ENCODE data around the gene B3GALT2.

B3GALT2 gene

GRCh38 chr1:193156822-193157142 is 29.6 kb downstream of the B3GALT2 start:
- DNase-seq (ENCODE audit: extremely low read depth, low read depth), result no peak
- no peak for TF ChIP-seq CTCF (IDR thresholded peaks at IDR 0.05; ENCODE audit: low read depth, low read length, missing control alignments)
- no peak overlapping the region for H3K4me3 ChIP-seq (replicated peaks; ENCODE audit: low read depth, low read length)

GRCh38 chr1:193156117-193156821 is 30.1 kb downstream of the B3GALT2 start:
- TF ChIP-seq CTCF (IDR thresholded peaks at IDR 0.05; ENCODE audit: low read depth, low read length, missing control alignments), result no peak
- DNase-seq (ENCODE audit: extremely low read depth, low read depth), result no peak
- H3K4me3 ChIP-seq (replicated peaks; ENCODE audit: low read depth, low read length), result no peak overlapping the region

GRCh38 chr1:193144999-193145398 is 41.4 kb downstream of the B3GALT2 start:
- no peak for DNase-seq (ENCODE audit: extremely low read depth, low read depth)
- H3K4me3 ChIP-seq (replicated peaks; ENCODE audit: low read depth, low read length), result no peak overlapping the region
- TF ChIP-seq CTCF (IDR thresholded peaks at IDR 0.05; ENCODE audit: low read depth, low read length, missing control alignments), result no peak

- no peak for TF ChIP-seq CTCF (IDR thresholded peaks at IDR 0.05; ENCODE audit: low read depth, low read length, missing control alignments)
- no peak overlapping the region for H3K4me3 ChIP-seq (replicated peaks; ENCODE audit: low read depth, low read length)
- DNase-seq (ENCODE audit: extremely low read depth, low read depth), result no peak
These were observed 42.0 kb downstream of the B3GALT2 start for GRCh38 chr1:193144361-193144938.

- no peak overlapping the region for H3K4me3 ChIP-seq (replicated peaks; ENCODE audit: low read depth, low read length)
- DNase-seq (ENCODE audit: extremely low read depth, low read depth), result no peak
- TF ChIP-seq CTCF (IDR thresholded peaks at IDR 0.05; ENCODE audit: low read depth, low read length, missing control alignments), result no peak
These were observed 43.1 kb downstream of the B3GALT2 start for GRCh38 chr1:193143285-193143684.

- TF ChIP-seq CTCF (IDR thresholded peaks at IDR 0.05; ENCODE audit: low read depth, low read length, missing control alignments), result no peak
- no peak for DNase-seq (ENCODE audit: extremely low read depth, low read depth)
These were observed 44.0 kb downstream of the B3GALT2 start for GRCh38 chr1:193142409-193142808.

GRCh38 chr1:193141804-193142203 is 44.6 kb downstream of the B3GALT2 start:
- H3K4me3 ChIP-seq (replicated peaks; ENCODE audit: low read depth, low read length), result no peak overlapping the region
- no peak for DNase-seq (ENCODE audit: extremely low read depth, low read depth)
- TF ChIP-seq CTCF (IDR thresholded peaks at IDR 0.05; ENCODE audit: low read depth, low read length, missing control alignments), result no peak

More at GRCh38 chr1:193142409-193142808, 44.0 kb downstream of the B3GALT2 start:
- no peak overlapping the region for H3K4me3 ChIP-seq (replicated peaks; ENCODE audit: low read depth, low read length)

Measured in HFF-Myc (cell line).